Measurements from ENCODE around the gene MFNG.
"Not testable (repeated sequence)": the region's sequence is repeated elsewhere in the genome, so short reads cannot be mapped to it uniquely, and the experiment has no call there.

Gene MFNG

GRCh38 chr22:37473437-37473946, 12.7 kb downstream of the MFNG start:
- no peak for DNase-seq (ENCODE audit: low read depth, low spot score)
- TF ChIP-seq CTCF (IDR thresholded peaks at IDR 0.05; ENCODE audit: low read depth, low read length): no peak
- in situ Hi-C loops (cut with HindIII; ENCODE audit: low sequenced_read_pairs): no loop called here
- H3K4me3 ChIP-seq (ENCODE audit: low read depth, low read length): no peak overlapping the region

- TF ChIP-seq CTCF (IDR thresholded peaks at IDR 0.05; ENCODE audit: low read depth, low read length): peak; percentile 75
- in situ Hi-C loops (cut with HindIII; ENCODE audit: low sequenced_read_pairs): no loop called here
- DNase-seq (ENCODE audit: low read depth, low spot score): no peak
- no peak overlapping the region for H3K4me3 ChIP-seq (ENCODE audit: low read depth, low read length)
These were observed 13.7 kb downstream of the MFNG start for GRCh38 chr22:37472418-37473006.

GRCh38 chr22:37471727-37472417, 14.3 kb downstream of the MFNG start:
- no peak for TF ChIP-seq CTCF (IDR thresholded peaks at IDR 0.05; ENCODE audit: low read depth, low read length)
- H3K4me3 ChIP-seq (ENCODE audit: low read depth, low read length): no peak overlapping the region
- in situ Hi-C loops (cut with HindIII; ENCODE audit: low sequenced_read_pairs): no loop called here
- no peak for DNase-seq (ENCODE audit: low read depth, low spot score)

GRCh38 chr22:37470087-37470445, 16.1 kb downstream of the MFNG start:
- in situ Hi-C loops (cut with HindIII; ENCODE audit: low sequenced_read_pairs): no loop called here

GRCh38 chr22:37469416-37470086, 16.6 kb downstream of the MFNG start:
- no peak for TF ChIP-seq CTCF (IDR thresholded peaks at IDR 0.05; ENCODE audit: low read depth, low read length)
- no peak for DNase-seq (ENCODE audit: low read depth, low spot score)

More at GRCh38 chr22:37470087-37470445, 16.1 kb downstream of the MFNG start:
- no peak for TF ChIP-seq CTCF (IDR thresholded peaks at IDR 0.05; ENCODE audit: low read depth, low read length)
- no peak for DNase-seq (ENCODE audit: low read depth, low spot score)
- no peak overlapping the region for H3K4me3 ChIP-seq (ENCODE audit: low read depth, low read length)

GRCh38 chr22:37468201-37468695, 17.9 kb downstream of the MFNG start:
- in situ Hi-C loops (cut with HindIII; ENCODE audit: low sequenced_read_pairs); H3K4me3 ChIP-seq (ENCODE audit: low read depth, low read length); DNase-seq (ENCODE audit: low read depth, low spot score): not testable (repeated sequence)

More at GRCh38 chr22:37469416-37470086, 16.6 kb downstream of the MFNG start:
- H3K4me3 ChIP-seq (ENCODE audit: low read depth, low read length): no peak overlapping the region
- in situ Hi-C loops (cut with HindIII; ENCODE audit: low sequenced_read_pairs): no loop called here

Measured in astrocyte of the spinal cord (primary cell).